ENCODE data around the gene PTPRM. TPM values are rescaled to one million over a fixed set of nuclear protein-coding genes. Genes with fewer than 3 reads are reported as not detected.

Gene PTPRM
- total RNA-seq, 1 donor from 2014 or later, result 42.1 TPM

DNA sequence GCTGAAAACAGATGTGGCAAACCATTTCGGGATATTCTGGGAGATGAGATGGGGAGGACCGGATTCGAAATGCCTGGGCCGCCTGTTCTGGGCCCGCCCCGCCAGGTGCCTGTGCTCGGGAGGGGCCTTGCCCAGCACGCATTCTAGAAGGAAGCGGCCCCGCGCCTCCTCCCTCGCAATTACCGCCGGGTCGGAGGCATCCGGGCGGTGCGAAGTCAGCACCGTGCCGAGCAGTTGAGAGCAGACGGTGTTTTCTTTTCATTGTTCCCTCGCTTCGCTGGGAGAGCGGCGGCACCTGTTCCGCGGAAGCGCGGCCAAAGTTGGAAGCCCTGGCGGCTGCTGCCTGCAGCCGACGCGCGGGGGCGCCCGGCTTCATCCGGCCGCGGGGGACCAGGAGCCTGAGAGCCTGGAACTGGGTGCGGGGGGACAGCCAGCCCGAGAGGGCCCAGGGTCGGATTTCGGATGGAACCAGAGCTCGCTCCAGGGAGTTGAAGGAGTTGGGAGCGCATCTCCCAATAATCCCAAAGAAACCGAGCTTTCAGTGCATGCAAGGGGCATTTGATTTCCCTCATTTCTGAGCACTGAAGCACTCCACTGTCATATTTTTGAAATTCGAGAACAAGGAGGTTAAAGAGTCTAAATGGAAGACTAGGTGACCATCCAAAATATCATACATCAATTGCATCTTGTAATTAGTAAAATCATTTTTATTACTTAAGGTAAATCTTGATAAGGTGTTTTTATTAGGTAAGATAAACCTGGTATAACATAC is 800.3 kb downstream of the PTPRM start:
- DNase-seq (ENCODE audit: low read depth) (peak; percentile 8), FAIRE-seq (no peak)
- no peaks in the 10 kb centered on the region for H3K27me3 ChIP-seq (ENCODE audit: control insufficient read depth, insufficient read depth, low read length)
- peak overlapping the region; percentile 21 for H3K4me3 ChIP-seq (ENCODE audit: low read depth, low read length)
- TF ChIP-seq CTCF (IDR thresholded peaks at IDR 0.05; ENCODE audit: insufficient read depth, low read length, severe bottlenecking), result peak; percentile 79
- H3K36me3 ChIP-seq (ENCODE audit: control insufficient read depth, insufficient read depth, low read length), result no peaks in the 10 kb centered on the region

GRCh38 chr18:8368512-8369217 is 801.5 kb downstream of the PTPRM start:
- no peak for DNase-seq (ENCODE audit: low read depth)
- TF ChIP-seq CTCF (IDR thresholded peaks at IDR 0.05; ENCODE audit: insufficient read depth, low read length, severe bottlenecking), result no peak
- Histone ChIP-seq H3K36me3 (ENCODE audit: control insufficient read depth, insufficient read depth, low read length) (no peaks in the 10 kb centered on the region), H3K4me3 (ENCODE audit: low read depth, low read length) (no peak overlapping the region), H3K27me3 (ENCODE audit: control insufficient read depth, insufficient read depth, low read length) (no peaks in the 10 kb centered on the region)
- no peak for FAIRE-seq

DNA sequence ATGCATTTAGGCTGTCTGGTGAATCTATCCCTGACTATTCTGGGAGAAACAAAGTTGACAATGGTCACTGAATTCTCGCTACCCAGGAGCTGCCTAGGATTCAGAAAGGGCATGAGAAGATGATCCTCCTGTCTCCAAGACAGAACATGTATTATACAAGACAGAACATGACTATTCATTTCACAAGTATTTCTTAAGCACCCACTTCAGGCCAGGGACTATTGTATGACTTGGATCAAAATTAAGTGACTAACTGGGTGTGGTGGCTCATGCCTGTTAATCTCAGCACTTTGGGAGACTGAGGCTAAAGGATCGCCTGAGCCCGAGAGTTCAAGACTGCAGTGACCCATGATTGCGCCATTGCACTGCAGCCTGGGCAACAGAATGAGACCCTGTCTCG is 806.4 kb downstream of the PTPRM start:
- Histone ChIP-seq H3K27me3 (ENCODE audit: control insufficient read depth, insufficient read depth, low read length) (no peaks in the 10 kb centered on the region), H3K36me3 (ENCODE audit: control insufficient read depth, insufficient read depth, low read length) (peaks cover 5% of the 10 kb centered on the region), H3K4me3 (ENCODE audit: low read depth, low read length) (no peak overlapping the region)
- FAIRE-seq (peak; percentile 70), DNase-seq (ENCODE audit: low read depth) (peak; percentile 99)
- no peak for TF ChIP-seq CTCF (IDR thresholded peaks at IDR 0.05; ENCODE audit: insufficient read depth, low read length, severe bottlenecking)

GRCh38 chr18:8374676-8375075 is 807.6 kb downstream of the PTPRM start:
- TF ChIP-seq CTCF (IDR thresholded peaks at IDR 0.05; ENCODE audit: insufficient read depth, low read length, severe bottlenecking), result no peak
- DNase-seq (ENCODE audit: low read depth), result no peak
- no peak for FAIRE-seq

GRCh38 chr18:8375249-8375648 is 808.1 kb downstream of the PTPRM start:
- FAIRE-seq (no peak), DNase-seq (ENCODE audit: low read depth) (peak; percentile 83)
- Histone ChIP-seq H3K36me3 (ENCODE audit: control insufficient read depth, insufficient read depth, low read length) (peaks cover 11% of the 10 kb centered on the region), H3K4me3 (ENCODE audit: low read depth, low read length) (no peak overlapping the region), H3K27me3 (ENCODE audit: control insufficient read depth, insufficient read depth, low read length) (no peaks in the 10 kb centered on the region)
- no peak for TF ChIP-seq CTCF (IDR thresholded peaks at IDR 0.05; ENCODE audit: insufficient read depth, low read length, severe bottlenecking)

More at GRCh38 chr18:8374676-8375075, 807.6 kb downstream of the PTPRM start:
- H3K4me3 ChIP-seq (ENCODE audit: low read depth, low read length), result no peak overlapping the region
- H3K27me3 ChIP-seq (ENCODE audit: control insufficient read depth, insufficient read depth, low read length), result no peaks in the 10 kb centered on the region
- peaks cover 10% of the 10 kb centered on the region for H3K36me3 ChIP-seq (ENCODE audit: control insufficient read depth, insufficient read depth, low read length)

All from bronchial epithelial cell (primary cell).